MCF 10A (cell line): ENCODE measurements around the gene ALDH1L1. TPM values are rescaled to one million over a fixed set of nuclear protein-coding genes. Genes with fewer than 3 reads are reported as not detected.

Experiments used
- BruUV-seq: library from RNA; stranded (reverse); fragments of 400-500 nt; replicated peaks from 2 replicates; lab custom pipeline; 2021; lab: Mats Ljungman, UMichigan
- CTCF ChIA-PET: fragments of 300-600 bp; sonication (Branson Sonifier 250); formaldehyde crosslinking; extraction: SDS; loops from one replicate; lab custom pipeline; 2021; ENCODE audit warnings: antibody characterized with exemption, inconsistent platforms; lab: Yijun Ruan, JAX
- POLR2A ChIA-PET: fragments of 300-600, 350-650 bp; sonication (Branson Sonifier 250); formaldehyde crosslinking; extraction: SDS; loops from one replicate; lab custom pipeline; 2020; ENCODE audit warnings: antibody characterized with exemption, inconsistent platforms; lab: Yijun Ruan, JAX
- DNase-seq: peaks from one replicate; pipeline ENCODE4 v3.0.0-alpha.2; 2018; ENCODE audit not compliant: unreplicated experiment
- H3K27ac Mint-ChIP-seq: one replicate; pipeline ENCODE4 v1.8.0; 2022; ENCODE audit warnings: mild to moderate bottlenecking, low read depth, mixed read lengths; ENCODE audit not compliant: unreplicated experiment
- H3K27me3 Mint-ChIP-seq: one replicate; pipeline ENCODE4 v1.8.0; 2022; ENCODE audit warnings: mixed read lengths; ENCODE audit not compliant: insufficient read depth, unreplicated experiment
- H3K36me3 Mint-ChIP-seq: one replicate; pipeline ENCODE4 v1.8.0; 2022; ENCODE audit warnings: mild to moderate bottlenecking, moderate library complexity, mixed read lengths; ENCODE audit not compliant: insufficient read depth, unreplicated experiment
- H3K4me1 Mint-ChIP-seq: one replicate; pipeline ENCODE4 v1.8.0; 2022; ENCODE audit warnings: mixed read lengths; ENCODE audit not compliant: insufficient read depth, unreplicated experiment
- H3K4me3 Mint-ChIP-seq: one replicate; pipeline ENCODE4 v1.8.0; 2022; ENCODE audit warnings: mild to moderate bottlenecking, moderate library complexity, mixed read lengths; ENCODE audit not compliant: unreplicated experiment
- H3K9me3 Mint-ChIP-seq: one replicate; pipeline ENCODE4 v1.8.0; 2022; ENCODE audit warnings: mixed read lengths; ENCODE audit not compliant: unreplicated experiment
- intact Hi-C: fragments of 100-400 bp; cut with micrococcal nuclease; formaldehyde crosslinking; loops from 2 replicates; pipeline ENCODE4 v1.14.1; 2022
- total RNA-seq: library from RNA; stranded (reverse); gene quantifications from 2 replicates; pipeline ENCODE4 v1.2.3, GENCODE V29; 2022
- TF ChIP-seq, protein P1 (sequence below): fragments of 200-600 bp; IDR thresholded peaks from one replicate; pipeline ENCODE4 v1.8.0; 2022; ENCODE audit warnings: antibody characterized with exemption, mild to moderate bottlenecking; ENCODE audit not compliant: unreplicated experiment

Gene ALDH1L1
- total RNA-seq, 1 experiment from 2014 or later, result 1.9 TPM

DNA sequence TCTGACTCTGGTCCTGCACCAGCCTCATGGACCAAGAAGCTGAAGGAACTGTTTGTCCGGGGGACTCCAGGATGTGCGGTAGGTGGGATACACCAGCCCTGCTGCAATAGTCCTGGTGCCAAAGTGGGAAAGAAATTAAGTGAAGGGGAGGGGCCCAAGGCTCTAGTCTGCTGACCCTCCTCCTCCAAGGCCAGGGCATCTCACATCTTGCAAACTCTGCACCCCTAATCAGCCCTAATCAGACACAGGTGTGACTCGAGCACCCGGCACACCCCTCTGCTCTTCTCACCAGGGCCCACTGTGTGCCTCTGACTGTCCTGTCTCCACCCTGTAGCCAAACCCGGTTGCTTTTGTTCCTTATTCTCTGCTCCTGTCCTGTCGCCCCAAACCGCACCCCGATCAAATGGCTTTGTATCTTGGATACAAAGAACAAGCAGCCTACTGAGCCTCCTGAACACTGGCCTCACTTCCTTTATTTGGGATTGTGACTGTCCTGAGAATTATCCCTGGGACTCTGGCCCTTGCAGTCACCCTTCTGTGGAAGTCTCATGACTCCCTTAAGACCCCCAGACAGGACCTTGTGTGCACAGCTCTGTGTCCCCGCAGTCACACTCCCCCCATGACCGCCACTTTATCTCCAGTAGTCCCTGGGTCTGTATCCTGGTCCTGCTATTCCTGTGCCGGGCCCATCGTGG, 69.8 kb downstream of the ALDH1L1 start:
- Mint-ChIP-seq H3K27ac (no peak overlapping the region), H3K4me3 (no peak overlapping the region), H3K9me3 (no peaks in the 10 kb centered on the region), H3K27me3 (no peaks in the 10 kb centered on the region), H3K36me3 (no peaks in the 10 kb centered on the region), H3K4me1 (peaks cover 8% of the 10 kb centered on the region)
- TF ChIP-seq, protein P1, sequence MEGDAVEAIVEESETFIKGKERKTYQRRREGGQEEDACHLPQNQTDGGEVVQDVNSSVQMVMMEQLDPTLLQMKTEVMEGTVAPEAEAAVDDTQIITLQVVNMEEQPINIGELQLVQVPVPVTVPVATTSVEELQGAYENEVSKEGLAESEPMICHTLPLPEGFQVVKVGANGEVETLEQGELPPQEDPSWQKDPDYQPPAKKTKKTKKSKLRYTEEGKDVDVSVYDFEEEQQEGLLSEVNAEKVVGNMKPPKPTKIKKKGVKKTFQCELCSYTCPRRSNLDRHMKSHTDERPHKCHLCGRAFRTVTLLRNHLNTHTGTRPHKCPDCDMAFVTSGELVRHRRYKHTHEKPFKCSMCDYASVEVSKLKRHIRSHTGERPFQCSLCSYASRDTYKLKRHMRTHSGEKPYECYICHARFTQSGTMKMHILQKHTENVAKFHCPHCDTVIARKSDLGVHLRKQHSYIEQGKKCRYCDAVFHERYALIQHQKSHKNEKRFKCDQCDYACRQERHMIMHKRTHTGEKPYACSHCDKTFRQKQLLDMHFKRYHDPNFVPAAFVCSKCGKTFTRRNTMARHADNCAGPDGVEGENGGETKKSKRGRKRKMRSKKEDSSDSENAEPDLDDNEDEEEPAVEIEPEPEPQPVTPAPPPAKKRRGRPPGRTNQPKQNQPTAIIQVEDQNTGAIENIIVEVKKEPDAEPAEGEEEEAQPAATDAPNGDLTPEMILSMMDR, result no peak
- no TSS peak for BruUV-seq
- no peak for DNase-seq
- CTCF ChIA-PET, result no interaction called here
- POLR2A ChIA-PET, result interaction anchor here (0.6 kb wide), 1 partner anchor 12 kb away, joined by 3 read pairs; no protein-coding TSS in a partner anchor
- intact Hi-C loops, result no loop called here

DNA sequence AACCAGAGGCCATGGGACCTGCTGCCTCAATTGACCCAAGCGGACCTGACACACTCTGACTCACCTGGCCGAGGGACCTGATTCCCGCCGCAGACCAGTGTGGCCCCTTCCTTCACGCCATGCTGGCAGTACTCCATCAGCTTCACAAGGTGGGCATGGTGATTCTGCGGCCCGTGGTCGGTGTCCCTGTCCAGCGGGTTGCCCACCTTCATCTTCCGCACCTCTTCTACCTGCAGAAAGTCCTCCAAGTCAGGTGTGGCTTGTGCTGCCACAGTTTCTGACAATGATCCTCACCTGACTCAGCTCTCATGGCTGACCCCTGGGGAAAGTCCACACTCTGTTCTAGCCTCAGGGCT, 70.5 kb downstream of the ALDH1L1 start:
- Mint-ChIP-seq H3K27me3 (no peaks in the 10 kb centered on the region), H3K9me3 (no peaks in the 10 kb centered on the region), H3K4me3 (no peak overlapping the region), H3K27ac (no peak overlapping the region), H3K36me3 (no peaks in the 10 kb centered on the region), H3K4me1 (peaks cover 8% of the 10 kb centered on the region)
- intact Hi-C loops, result no loop called here
- TF ChIP-seq, protein P1, result no peak
- CTCF ChIA-PET, result no interaction called here
- BruUV-seq, result no TSS peak
- POLR2A ChIA-PET, result no interaction called here
- DNase-seq, result no peak

DNA sequence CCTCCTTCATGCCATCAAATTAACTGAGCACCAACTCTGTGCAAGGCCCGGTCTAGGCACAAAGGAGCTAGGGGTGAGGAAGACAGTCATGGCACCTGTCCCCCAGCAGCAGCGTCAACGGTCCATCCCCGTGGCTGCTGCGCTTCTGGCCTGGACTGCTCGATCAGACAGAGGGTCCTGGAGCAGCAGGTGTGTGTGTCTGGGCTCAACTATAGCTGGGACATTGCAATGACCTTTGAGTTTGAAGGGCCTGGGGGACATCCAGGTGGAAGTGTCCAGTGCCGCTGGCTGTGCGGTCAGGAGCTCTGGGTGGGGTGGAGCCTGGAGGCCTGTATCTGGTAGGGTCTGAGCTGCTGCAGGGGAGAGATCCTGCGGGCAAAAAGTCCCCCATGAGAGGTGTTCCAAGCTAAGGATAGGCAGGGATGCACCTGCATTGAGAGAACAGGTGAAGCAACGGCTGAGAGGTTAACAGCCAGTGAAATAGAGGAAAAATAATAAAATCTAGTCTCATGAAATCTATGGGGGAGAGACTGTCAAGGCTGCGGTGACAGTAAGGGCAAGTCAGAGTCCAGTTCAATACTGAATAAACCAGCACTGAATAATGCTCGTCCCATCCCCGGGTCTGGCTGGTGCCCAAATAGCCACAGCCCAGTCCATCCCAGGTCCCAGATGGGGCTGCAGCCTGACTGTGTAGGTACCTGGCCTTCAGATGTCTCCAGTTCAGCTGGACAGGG, 71.1 kb downstream of the ALDH1L1 start:
- POLR2A ChIA-PET, result interaction anchor here (1.1 kb wide), 1 partner anchor 12 kb away, joined by 4 read pairs; no protein-coding TSS in a partner anchor
- CTCF ChIA-PET, result interaction anchor here (1.6 kb wide), 1 partner anchor 24 kb away, joined by 5 read pairs; no protein-coding TSS in a partner anchor

DNA sequence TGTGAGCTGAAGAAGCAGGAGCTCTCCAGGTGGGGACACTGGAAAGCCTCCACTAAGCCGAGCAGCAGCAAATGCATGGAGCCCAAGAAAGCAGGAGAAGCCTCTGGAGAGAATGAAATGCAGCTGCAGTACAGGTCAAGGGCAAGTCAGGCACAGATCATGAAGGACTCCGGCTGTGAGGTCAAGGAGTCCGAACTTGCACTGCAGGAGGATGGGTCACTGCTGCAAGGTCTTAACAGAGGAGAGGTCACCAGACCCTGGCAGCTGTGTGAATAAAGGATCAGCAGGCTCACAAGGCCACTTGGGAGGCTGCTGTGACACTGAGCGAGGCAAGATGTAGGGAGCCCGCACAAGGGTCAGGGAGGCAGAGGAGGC, 71.7 kb downstream of the ALDH1L1 start:
- ChIA-PET CTCF (interaction anchor here (1.6 kb wide), 1 partner anchor 25 kb away, joined by 5 read pairs; no protein-coding TSS in a partner anchor), POLR2A (interaction anchor here (1.1 kb wide), 1 partner anchor 13 kb away, joined by 4 read pairs; no protein-coding TSS in a partner anchor)
- TF ChIP-seq, protein P1, result no peak
- Mint-ChIP-seq H3K4me1 (peaks cover 8% of the 10 kb centered on the region), H3K27me3 (no peaks in the 10 kb centered on the region), H3K36me3 (no peaks in the 10 kb centered on the region), H3K9me3 (no peaks in the 10 kb centered on the region), H3K4me3 (no peak overlapping the region), H3K27ac (no peak overlapping the region)
- DNase-seq, result no peak
- BruUV-seq, result no TSS peak
- intact Hi-C loops, result no loop called here

More for the DNA sequence above, 71.1 kb downstream of the ALDH1L1 start:
- no peaks in the 10 kb centered on the region for H3K27me3 Mint-ChIP-seq
- H3K4me1 Mint-ChIP-seq, result peaks cover 8% of the 10 kb centered on the region
- no peaks in the 10 kb centered on the region for H3K9me3 Mint-ChIP-seq
- no TSS peak for BruUV-seq
- TF ChIP-seq, protein P1, result no peak
- intact Hi-C loops, result no loop called here
- no peak overlapping the region for H3K4me3 Mint-ChIP-seq
- DNase-seq, result no peak
- H3K27ac Mint-ChIP-seq, result no peak overlapping the region
- H3K36me3 Mint-ChIP-seq, result no peaks in the 10 kb centered on the region
